ENCODE measurements around the gene NDUFC2. TPM values are rescaled to one million over a fixed set of nuclear protein-coding genes. Genes with fewer than 3 reads are reported as not detected.
"Not testable (repeated sequence)": the region's sequence is repeated elsewhere in the genome, so short reads cannot be mapped to it uniquely, and the experiment has no call there.

The NDUFC2 gene
- total RNA-seq, 1 donor = 91.9 TPM

- no peak for TF ChIP-seq CTCF (IDR thresholded peaks at IDR 0.05; ENCODE audit: insufficient read depth, low read length)
- no peak overlapping the region for H3K4me3 ChIP-seq (ENCODE audit: low read depth, low read length)
- DNase-seq (ENCODE audit: low read depth) = no peak
These were observed 37.7 kb downstream of the NDUFC2 start for GRCh38 chr11:78041843-78042440.

GRCh38 chr11:78041380-78041719 is 38.3 kb downstream of the NDUFC2 start:
- DNase-seq (ENCODE audit: low read depth); H3K4me3 ChIP-seq (ENCODE audit: low read depth, low read length): not testable (repeated sequence)

- H3K4me3 ChIP-seq (ENCODE audit: low read depth, low read length) = no peak overlapping the region
- TF ChIP-seq CTCF (IDR thresholded peaks at IDR 0.05; ENCODE audit: insufficient read depth, low read length) = no peak
- DNase-seq (ENCODE audit: low read depth) = no peak
These were observed 38.8 kb downstream of the NDUFC2 start for GRCh38 chr11:78040691-78041379.

- DNase-seq (ENCODE audit: low read depth) = peak; percentile 85
- TF ChIP-seq CTCF (IDR thresholded peaks at IDR 0.05; ENCODE audit: insufficient read depth, low read length) = no peak
- H3K4me3 ChIP-seq (ENCODE audit: low read depth, low read length) = peak overlapping the region; percentile 28
These were observed 39.6 kb downstream of the NDUFC2 start for GRCh38 chr11:78039919-78040671.

- no peak for TF ChIP-seq CTCF (IDR thresholded peaks at IDR 0.05; ENCODE audit: insufficient read depth, low read length)
- no peak for DNase-seq (ENCODE audit: low read depth)
- H3K4me3 ChIP-seq (ENCODE audit: low read depth, low read length) = no peak overlapping the region
These were observed 40.2 kb downstream of the NDUFC2 start for GRCh38 chr11:78039391-78039918.

GRCh38 chr11:78038697-78039313 is 40.9 kb downstream of the NDUFC2 start:
- no peak for TF ChIP-seq CTCF (IDR thresholded peaks at IDR 0.05; ENCODE audit: insufficient read depth, low read length)
- DNase-seq (ENCODE audit: low read depth) = no peak
- H3K4me3 ChIP-seq (ENCODE audit: low read depth, low read length) = no peak overlapping the region
